ENCODE measurements around the gene TANC1.

Gene TANC1

GRCh38 chr2:159185401-159186130 lies 217.1 kb downstream of the TANC1 start:
- in situ Hi-C loops (cut with MboI; ENCODE audit: low sequenced_read_pairs) = no loop called here

GRCh38 chr2:159186462-159186861 lies 218.0 kb downstream of the TANC1 start:
- in situ Hi-C loops (cut with MboI; ENCODE audit: low sequenced_read_pairs) = no loop called here

- in situ Hi-C loops (cut with MboI; ENCODE audit: low sequenced_read_pairs) = no loop called here
Observed at GRCh38 chr2:159187106-159187505, 218.7 kb downstream of the TANC1 start.

GRCh38 chr2:159188449-159188848 lies 220.0 kb downstream of the TANC1 start:
- in situ Hi-C loops (cut with MboI; ENCODE audit: low sequenced_read_pairs) = no loop called here

- in situ Hi-C loops (cut with MboI; ENCODE audit: low sequenced_read_pairs) = no loop called here
Observed at GRCh38 chr2:159192371-159192918, 224.0 kb downstream of the TANC1 start.

GRCh38 chr2:159193791-159194190 lies 225.4 kb downstream of the TANC1 start:
- in situ Hi-C loops (cut with MboI; ENCODE audit: low sequenced_read_pairs) = no loop called here

- in situ Hi-C loops (cut with MboI; ENCODE audit: low sequenced_read_pairs) = no loop called here
Observed at GRCh38 chr2:159194241-159194640, 225.8 kb downstream of the TANC1 start.

GRCh38 chr2:159195697-159196096 lies 227.3 kb downstream of the TANC1 start:
- in situ Hi-C loops (cut with MboI; ENCODE audit: low sequenced_read_pairs) = no loop called here

- in situ Hi-C loops (cut with MboI; ENCODE audit: low sequenced_read_pairs) = no loop called here
Observed at GRCh38 chr2:159196393-159196925, 228.0 kb downstream of the TANC1 start.

GRCh38 chr2:159199236-159199635 lies 230.8 kb downstream of the TANC1 start:
- in situ Hi-C loops (cut with MboI; ENCODE audit: low sequenced_read_pairs) = no loop called here

- in situ Hi-C loops (cut with MboI; ENCODE audit: low sequenced_read_pairs) = no loop called here
Observed at GRCh38 chr2:159199761-159200465, 231.5 kb downstream of the TANC1 start.

GRCh38 chr2:159200498-159200897 lies 232.1 kb downstream of the TANC1 start:
- in situ Hi-C loops (cut with MboI; ENCODE audit: low sequenced_read_pairs) = no loop called here

GRCh38 chr2:159201360-159202063 lies 233.1 kb downstream of the TANC1 start:
- in situ Hi-C loops (cut with MboI; ENCODE audit: low sequenced_read_pairs) = no loop called here

GRCh38 chr2:159202568-159203071 lies 234.2 kb downstream of the TANC1 start:
- in situ Hi-C loops (cut with MboI; ENCODE audit: low sequenced_read_pairs) = no loop called here

- in situ Hi-C loops (cut with MboI; ENCODE audit: low sequenced_read_pairs) = no loop called here
Observed at GRCh38 chr2:159204381-159205144, 236.1 kb downstream of the TANC1 start.

- in situ Hi-C loops (cut with MboI; ENCODE audit: low sequenced_read_pairs) = no loop called here
Observed at GRCh38 chr2:159206736-159207380, 238.4 kb downstream of the TANC1 start.

- in situ Hi-C loops (cut with MboI; ENCODE audit: low sequenced_read_pairs) = no loop called here
Observed at GRCh38 chr2:159208438-159208837, 240.0 kb downstream of the TANC1 start.

GRCh38 chr2:159209341-159210306 lies 241.2 kb downstream of the TANC1 start:
- in situ Hi-C loops (cut with MboI; ENCODE audit: low sequenced_read_pairs) = no loop called here
